ENCODE measurements around the gene C12orf76.

C12orf76 gene

DNA sequence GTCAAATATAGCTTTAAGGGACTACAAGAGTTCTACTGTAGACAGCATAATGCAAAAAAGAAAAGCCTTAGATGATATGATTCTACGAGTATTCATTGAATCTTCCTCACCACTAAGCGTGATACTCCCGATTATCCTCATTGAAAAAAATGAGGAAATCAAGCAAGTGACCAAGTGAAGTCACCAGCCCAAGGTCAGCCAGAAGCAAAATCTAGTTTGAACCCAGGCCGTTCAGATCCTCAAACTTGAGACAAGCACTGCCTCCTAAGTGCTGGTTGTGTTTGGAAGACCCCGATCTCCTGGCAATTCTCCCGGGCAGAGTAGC lies 53.0 kb downstream of the C12orf76 start:
- DNase-seq (ENCODE audit: extremely low read depth, low read depth): no peak
- no peak for TF ChIP-seq CTCF (IDR thresholded peaks at IDR 0.05; ENCODE audit: low read depth, low read length, missing control alignments)
- H3K4me3 ChIP-seq (replicated peaks; ENCODE audit: low read depth, low read length): peak overlapping the region; percentile 77

DNA sequence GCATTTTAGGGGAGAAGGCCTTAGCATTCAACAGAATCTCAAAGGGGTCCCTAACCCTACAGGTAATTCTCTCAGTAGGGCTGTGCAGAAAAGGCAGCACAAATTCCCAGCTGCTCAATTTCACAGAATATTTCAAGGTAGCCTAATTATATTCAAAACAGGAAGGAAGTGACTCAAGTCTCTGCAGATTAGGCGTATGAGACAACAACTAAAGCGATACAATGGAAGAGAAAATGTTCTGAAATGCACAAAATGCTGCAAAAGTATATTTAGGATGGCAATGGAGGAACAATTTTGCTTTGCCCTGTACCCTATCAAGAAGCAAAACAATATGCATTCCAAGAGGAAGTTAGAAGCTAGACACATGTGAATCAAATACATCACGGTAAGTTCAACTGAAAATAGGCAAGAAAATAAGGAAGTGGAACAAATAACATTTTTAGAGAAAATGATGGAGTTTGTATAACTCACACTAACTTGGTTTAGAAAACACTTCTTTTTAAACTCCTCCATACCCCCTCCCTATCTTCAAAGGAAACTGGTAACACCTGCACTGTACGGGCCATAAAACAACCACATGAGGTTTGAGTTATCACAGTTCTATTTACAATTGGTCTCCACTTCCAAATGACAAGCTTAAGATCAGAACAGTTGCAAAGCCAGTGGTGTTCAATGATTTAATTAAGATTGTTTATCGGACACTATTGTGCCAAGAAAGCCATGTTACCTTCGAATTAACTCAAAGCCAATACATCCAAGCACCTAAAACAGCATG lies 53.7 kb downstream of the C12orf76 start:
- H3K4me3 ChIP-seq (replicated peaks; ENCODE audit: low read depth, low read length): peak overlapping the region; percentile 77
- DNase-seq (ENCODE audit: extremely low read depth, low read depth): no peak
- TF ChIP-seq CTCF (IDR thresholded peaks at IDR 0.05; ENCODE audit: low read depth, low read length, missing control alignments): no peak

DNA sequence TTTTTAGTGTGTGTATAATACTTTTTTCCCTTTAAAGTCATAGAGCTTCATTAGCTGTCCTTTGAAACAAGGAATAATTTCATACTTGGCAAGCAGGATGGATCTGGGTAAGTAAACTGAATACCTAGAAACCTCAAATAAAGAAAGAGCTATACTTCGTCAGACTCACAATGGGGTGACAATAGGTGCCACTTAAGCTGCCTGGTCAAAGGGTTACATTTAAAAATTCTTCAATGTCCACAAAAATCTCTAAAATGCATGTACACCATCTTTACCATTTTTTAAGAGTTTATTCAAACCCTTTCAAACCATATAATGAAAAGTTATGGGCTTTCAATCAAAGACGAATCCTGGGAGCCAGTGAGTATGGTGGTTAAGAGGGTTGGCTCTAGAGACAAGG lies 55.2 kb downstream of the C12orf76 start:
- TF ChIP-seq CTCF (IDR thresholded peaks at IDR 0.05; ENCODE audit: low read depth, low read length, missing control alignments): no peak
- no peak overlapping the region for H3K4me3 ChIP-seq (replicated peaks; ENCODE audit: low read depth, low read length)
- no peak for DNase-seq (ENCODE audit: extremely low read depth, low read depth)

DNA sequence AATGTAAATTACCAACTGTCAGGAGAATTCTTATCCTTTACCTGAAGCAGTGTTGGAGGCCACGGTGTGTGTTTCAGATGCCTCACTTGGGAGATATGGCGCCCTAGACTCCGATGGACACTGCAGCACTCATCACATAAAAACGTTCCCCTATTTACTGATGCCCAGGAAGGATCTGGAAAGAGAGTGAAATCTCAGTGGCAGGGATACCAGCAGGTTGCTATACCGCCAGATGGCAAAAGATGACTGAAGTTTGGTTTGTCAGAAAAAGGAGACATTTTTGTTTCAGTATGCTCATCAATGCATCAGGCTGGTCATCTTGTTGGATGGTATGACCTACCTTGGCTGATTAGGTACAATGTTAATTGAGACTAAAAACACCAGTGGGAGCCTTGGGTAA lies 56.7 kb downstream of the C12orf76 start:
- no peak overlapping the region for H3K4me3 ChIP-seq (replicated peaks; ENCODE audit: low read depth, low read length)
- no peak for TF ChIP-seq CTCF (IDR thresholded peaks at IDR 0.05; ENCODE audit: low read depth, low read length, missing control alignments)
- no peak for DNase-seq (ENCODE audit: extremely low read depth, low read depth)

Measured in HFF-Myc (cell line).